Mesenchymal stem cell (in vitro differentiated cells and primary cell): ENCODE results near the gene DIABLO.

Source experiments
- DNase-seq: peaks from one replicate; pipeline ENCODE4 v3.0.0-alpha.2; 2013
- H2AFZ ChIP-seq: one replicate; pipeline ENCODE4 v1.6.1; 2013; ENCODE audit warnings: low read depth, mild to moderate bottlenecking, control low read depth, inconsistent platforms, low read length, moderate library complexity
- H2AK5ac ChIP-seq: 2 replicates; pipeline ENCODE4 v1.6.1; 2013; ENCODE audit warnings: low read length, moderate library complexity, mild to moderate bottlenecking, inconsistent platforms; ENCODE audit not compliant: severe bottlenecking
- H2BK120ac ChIP-seq: one replicate; pipeline ENCODE4 v1.6.1; 2013; ENCODE audit warnings: low read depth, mild to moderate bottlenecking, inconsistent platforms, low read length, moderate library complexity
- H2BK12ac ChIP-seq, 2 experiments: one replicate each; pipeline ENCODE4 v1.6.1; 2013; ENCODE audit warnings: inconsistent platforms in 2 of 2, low read length in 2 of 2, mild to moderate bottlenecking in 2 of 2, moderate library complexity in 2 of 2, control low read depth in 1 of 2
- H2BK15ac ChIP-seq: one replicate; pipeline ENCODE4 v1.6.1; 2013; ENCODE audit warnings: mild to moderate bottlenecking, low read depth, inconsistent platforms; ENCODE audit not compliant: poor library complexity, severe bottlenecking
- H2BK5ac ChIP-seq: 2 replicates; pipeline ENCODE4 v1.6.1; 2013; ENCODE audit warnings: low read depth, mild to moderate bottlenecking, low read length, control low read depth, inconsistent platforms; ENCODE audit not compliant: poor library complexity, severe bottlenecking
- H3K14ac ChIP-seq, 2 experiments: one replicate each; pipeline ENCODE4 v1.6.1; 2013; ENCODE audit warnings: inconsistent platforms in 2 of 2, low read length in 2 of 2, control low read depth in 1 of 2, mild to moderate bottlenecking in 1 of 2, moderate library complexity in 1 of 2
- H3K18ac ChIP-seq, 2 experiments: one replicate each; pipeline ENCODE4 v1.6.1; 2013; ENCODE audit warnings: inconsistent platforms in 2 of 2, low read length in 2 of 2, control low read depth in 1 of 2, low read depth in 1 of 2, mild to moderate bottlenecking in 1 of 2
- H3K23ac ChIP-seq, 2 experiments: one replicate each; pipeline ENCODE4 v1.6.1; 2013; ENCODE audit warnings: inconsistent platforms in 2 of 2, low read length in 2 of 2, mild to moderate bottlenecking in 2 of 2, moderate library complexity in 2 of 2, control low read depth in 1 of 2
- H3K27ac ChIP-seq: 2 replicates; pipeline ENCODE4 v1.5.1; 2013; ENCODE audit warnings: mild to moderate bottlenecking, moderate library complexity, low read length, control low read depth, inconsistent platforms; ENCODE audit not compliant: poor library complexity, severe bottlenecking
- H3K27me3 ChIP-seq, 2 experiments: 2 replicates each; pipeline versions ENCODE4 v1.6.1 to v1.7.0; 2013; ENCODE audit warnings: low read length in 2 of 2, mild to moderate bottlenecking in 2 of 2, moderate library complexity in 2 of 2, control low read depth in 1 of 2, inconsistent platforms in 1 of 2; ENCODE audit not compliant: control insufficient read depth in 1 of 2, insufficient read depth in 1 of 2
- H3K36me3 ChIP-seq, 2 experiments: 2 replicates each; pipeline versions ENCODE4 v1.6.1 to v1.7.0; 2013; ENCODE audit warnings: low read length in 2 of 2, control low read depth in 1 of 2, inconsistent platforms in 1 of 2, low read depth in 1 of 2, mild to moderate bottlenecking in 1 of 2; ENCODE audit not compliant: insufficient read depth in 2 of 2, control insufficient read depth in 1 of 2
- H3K4ac ChIP-seq, 2 experiments: one replicate each; pipeline ENCODE4 v1.6.1; 2013; ENCODE audit warnings: inconsistent platforms in 2 of 2, low read length in 2 of 2, mild to moderate bottlenecking in 2 of 2, moderate library complexity in 2 of 2, control low read depth in 1 of 2, low read depth in 1 of 2
- H3K4me1 ChIP-seq: 2 replicates; pipeline ENCODE4 v1.6.1; 2013; ENCODE audit warnings: low read depth, low read length, control low read depth; ENCODE audit not compliant: control insufficient read depth, insufficient read depth
- H3K4me2 ChIP-seq: 2 replicates; pipeline ENCODE4 v1.6.1; 2013; ENCODE audit warnings: low read length, mild to moderate bottlenecking, inconsistent platforms; ENCODE audit not compliant: poor library complexity, severe bottlenecking
- H3K4me3 ChIP-seq, 2 experiments: 2 replicates each; pipeline versions ENCODE4 v1.5.1 to v1.7.0; 2013; ENCODE audit warnings: low read length in 2 of 2, mild to moderate bottlenecking in 2 of 2, control low read depth in 1 of 2, low read depth in 1 of 2; ENCODE audit not compliant: insufficient read depth in 1 of 2
- H3K79me1 ChIP-seq: replicated peaks from 2 replicates; pipeline ENCODE4 v1.6.1; 2013; ENCODE audit warnings: mild to moderate bottlenecking, control low read depth, low read length, inconsistent platforms; ENCODE audit not compliant: poor library complexity, severe bottlenecking
- H3K9ac ChIP-seq: 2 replicates; pipeline ENCODE4 v1.7.0; 2013; ENCODE audit warnings: mild to moderate bottlenecking, low read length, moderate library complexity
- H3K9me3 ChIP-seq: 2 replicates; pipeline ENCODE4 v1.7.0; 2013; ENCODE audit warnings: mild to moderate bottlenecking, low read length; ENCODE audit not compliant: control insufficient read depth
- H4K8ac ChIP-seq: one replicate; pipeline ENCODE4 v1.6.1; 2013; ENCODE audit warnings: inconsistent platforms, mild to moderate bottlenecking, low read length, moderate library complexity
- H4K91ac ChIP-seq: one replicate; pipeline ENCODE4 v1.6.1; 2013; ENCODE audit warnings: mild to moderate bottlenecking, low read length, inconsistent platforms
- WGBS: methylation state at CpG from one replicate; pipeline ENCODE4 v1.1.7; 2013; ENCODE audit warnings: mixed read lengths; 5-methylcytosine and 5-hydroxymethylcytosine counted together

The DIABLO gene

DNA sequence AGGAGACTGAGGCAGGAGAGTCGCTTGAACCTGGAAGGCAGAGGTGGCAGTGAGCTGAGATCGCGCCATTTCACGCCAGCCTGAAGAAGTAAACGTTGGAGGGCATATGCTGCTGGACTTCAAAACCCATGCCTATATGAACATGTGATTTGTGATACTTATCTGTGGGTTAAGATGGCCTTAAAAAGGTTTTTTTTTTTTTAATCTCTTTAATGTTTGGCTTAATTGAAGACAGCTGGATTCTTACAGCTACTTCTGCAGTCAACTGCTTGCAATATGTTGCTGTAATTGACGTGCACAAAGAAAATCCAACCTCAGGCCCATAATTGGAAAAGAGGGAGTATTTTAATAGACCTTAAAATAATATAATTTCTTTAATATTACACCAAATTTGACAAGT is 23.8 kb downstream of the DIABLO start:
- H3K36me3 ChIP-seq, result peaks cover 4 to 10% of the 10 kb centered on the region in 2 experiments
- DNase-seq, result no peak
- WGBS, result 98% methylated on average over 5 of the region's 6 CpGs

DNA sequence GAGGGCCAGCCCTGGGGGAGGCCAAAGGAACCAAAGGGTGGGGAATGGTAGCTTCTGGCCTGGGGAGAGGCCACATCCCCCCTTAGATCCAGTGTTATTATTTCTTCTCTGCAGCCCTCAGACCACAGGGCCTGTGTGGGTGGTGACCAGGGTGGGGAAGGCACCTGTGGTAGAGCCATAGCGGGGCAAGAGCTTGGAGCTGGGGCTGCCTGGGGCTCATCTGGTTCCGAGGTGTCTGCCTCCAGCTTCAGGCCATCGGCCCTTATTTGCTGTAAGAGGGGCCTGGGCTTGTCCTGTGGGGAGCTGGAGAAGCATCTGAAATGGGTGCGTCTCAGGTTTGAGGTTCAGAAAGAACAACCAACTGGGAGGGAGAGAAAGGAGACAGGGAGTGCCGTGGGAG is 24.5 kb downstream of the DIABLO start:
- DNase-seq, result no peak
- Histone ChIP-seq H3K27me3 (peaks cover 12 to 67% of the 10 kb centered on the region in 2 experiments), H3K9me3 (peaks cover under 1% of the 10 kb centered on the region), H3K27ac (no peak overlapping the region), H2BK12ac (no peak overlapping the region), H3K4me3 (no peak overlapping the region), H2AK5ac (no peak overlapping the region), H3K4ac (no peak overlapping the region), H3K4me1 (peaks cover 23% of the 10 kb centered on the region), H2BK5ac (no peak overlapping the region), H3K18ac (no peak overlapping the region), H3K4me2 (no peak overlapping the region), H4K91ac (no peak overlapping the region), H2BK120ac (no peak overlapping the region), H2BK15ac (no peak overlapping the region), H3K36me3 (peaks cover 0 to 4% of the 10 kb centered on the region in 2 experiments), H4K8ac (no peak overlapping the region), H2AFZ (no peak overlapping the region), H3K14ac (no peak overlapping the region), H3K79me1 (no peaks in the 10 kb centered on the region), H3K23ac (no peak overlapping the region), H3K9ac (no peak overlapping the region)
- WGBS, result 93% methylated on average over 5 of the region's 5 CpGs

More for the DNA sequence above, 23.8 kb downstream of the DIABLO start:
- Histone ChIP-seq H2BK5ac (no peak overlapping the region), H3K27me3 (peaks cover 12 to 64% of the 10 kb centered on the region in 2 experiments), H2BK12ac (no peak overlapping the region), H2AK5ac (no peak overlapping the region), H3K27ac (no peak overlapping the region), H3K79me1 (no peaks in the 10 kb centered on the region), H4K91ac (no peak overlapping the region), H3K4me1 (peaks cover 23% of the 10 kb centered on the region), H3K9ac (no peak overlapping the region), H3K14ac (no peak overlapping the region), H3K23ac (no peak overlapping the region), H3K4ac (no peak overlapping the region), H4K8ac (no peak overlapping the region), H3K18ac (no peak overlapping the region), H2BK15ac (no peak overlapping the region), H3K4me3 (no peak overlapping the region), H2AFZ (no peak overlapping the region), H3K9me3 (no peaks in the 10 kb centered on the region), H3K4me2 (no peak overlapping the region), H2BK120ac (no peak overlapping the region)

DNA sequence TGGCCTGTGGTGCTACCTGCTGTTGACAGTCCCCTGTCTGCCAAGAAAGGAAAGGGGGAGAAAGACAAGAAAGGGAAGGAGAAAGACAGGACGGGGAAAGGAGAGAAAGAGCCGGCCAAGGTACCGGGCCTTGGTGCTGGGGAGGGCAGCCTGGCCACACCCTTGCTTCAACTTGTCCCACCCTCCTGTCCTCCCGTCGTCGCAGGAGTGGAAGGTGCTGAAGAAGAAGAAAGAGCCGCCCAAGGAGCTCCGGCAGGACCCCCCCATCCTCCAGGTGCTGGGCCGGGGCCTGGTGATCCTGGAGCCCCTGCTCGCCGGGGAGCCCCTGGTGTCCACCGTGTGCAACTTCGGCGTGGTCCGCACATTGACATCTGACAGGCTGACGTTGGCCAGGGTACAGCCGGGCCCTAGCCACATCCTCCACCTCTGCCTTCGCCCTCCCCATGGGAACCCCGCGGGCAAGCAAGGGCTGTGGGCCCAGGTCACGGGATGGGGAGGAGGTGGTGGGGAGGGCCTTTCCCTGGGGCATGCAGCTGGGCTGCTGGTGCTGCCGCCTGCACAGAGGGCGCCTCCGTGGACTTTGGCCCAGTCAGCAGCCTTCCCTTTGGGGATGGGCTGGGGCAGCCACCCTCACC is 25.2 kb downstream of the DIABLO start:
- H4K8ac ChIP-seq, result no peak overlapping the region
- H3K18ac ChIP-seq, result no peak overlapping the region
- H3K9me3 ChIP-seq, result peaks cover 8% of the 10 kb centered on the region
- H2BK120ac ChIP-seq, result no peak overlapping the region
- no peak overlapping the region for H2BK12ac ChIP-seq
- no peak overlapping the region for H3K27ac ChIP-seq
- H3K23ac ChIP-seq, result no peak overlapping the region
- peaks cover 23% of the 10 kb centered on the region for H3K4me1 ChIP-seq
- 78% methylated on average over 17 of the region's 24 CpGs for WGBS
- no peak overlapping the region for H2BK5ac ChIP-seq
- no peak overlapping the region for H2BK15ac ChIP-seq
- DNase-seq, result no peak
- peak overlapping the region; percentile 35 for H4K91ac ChIP-seq
- no peak overlapping the region for H3K14ac ChIP-seq
- no peaks in the 10 kb centered on the region for H3K36me3 ChIP-seq
- peaks cover 12 to 65% of the 10 kb centered on the region in 2 experiments for H3K27me3 ChIP-seq
- no peak overlapping the region for H3K4ac ChIP-seq
- H2AFZ ChIP-seq, result no peak overlapping the region
- no peak overlapping the region for H3K4me2 ChIP-seq
- H3K9ac ChIP-seq, result no peak overlapping the region
- no peaks in the 10 kb centered on the region for H3K79me1 ChIP-seq
- H3K4me3 ChIP-seq, result peak overlapping the region in 1 of 2 experiments; percentile 22
- no peak overlapping the region for H2AK5ac ChIP-seq

GRCh38 chr12:122199484-122200355 is 26.1 kb downstream of the DIABLO start:
- Histone ChIP-seq H4K8ac (no peak overlapping the region), H3K23ac (no peak overlapping the region), H4K91ac (no peak overlapping the region), H2AFZ (no peak overlapping the region), H3K18ac (no peak overlapping the region), H3K79me1 (no peaks in the 10 kb centered on the region), H3K4me3 (no peak overlapping the region), H3K4ac (no peak overlapping the region), H3K4me1 (peaks cover 20% of the 10 kb centered on the region), H2AK5ac (no peak overlapping the region), H3K14ac (no peak overlapping the region), H3K9me3 (peaks cover 14% of the 10 kb centered on the region), H3K4me2 (no peak overlapping the region), H3K9ac (no peak overlapping the region), H2BK12ac (no peak overlapping the region), H3K27ac (no peak overlapping the region), H3K36me3 (no peaks in the 10 kb centered on the region), H2BK15ac (no peak overlapping the region), H2BK5ac (no peak overlapping the region), H2BK120ac (no peak overlapping the region), H3K27me3 (peaks cover 3 to 56% of the 10 kb centered on the region in 2 experiments)
- DNase-seq, result no peak
- WGBS, result 91% methylated on average over 29 of the region's 29 CpGs
